K562 (cell line): Measurements from ENCODE around the gene RINL. TPM values are rescaled to one million over a fixed set of nuclear protein-coding genes. Genes with fewer than 3 reads are reported as not detected.

Source experiments
- ATF2 ChIP-seq: sonication (generic); formaldehyde crosslinking; IDR thresholded peaks from 2 replicates; pipeline ENCODE4 v1.8.1; 2022; ENCODE audit warnings: missing genetic modification reagents
- CREB1 ChIP-seq, 2 experiments: sonication (generic) in 1 of 2; formaldehyde crosslinking in 1 of 2; IDR thresholded peaks; 2 replicates each; pipeline versions ENCODE4 v1.6.1 to v1.8.0; 2012 to 2022; ENCODE audit warnings: inconsistent platforms in 1 of 2, mild to moderate bottlenecking in 1 of 2, missing genetic modification reagents in 1 of 2, moderate library complexity in 1 of 2
- HDAC1 ChIP-seq, 2 experiments: fragments of 450-650 bp; IDR thresholded peaks; 2 replicates each; pipeline ENCODE4 v1.6.1; 2016 to 2017; ENCODE audit warnings: inconsistent platforms in 1 of 2, mild to moderate bottlenecking in 1 of 2, moderate library complexity in 1 of 2
- L3MBTL2 ChIP-seq: fragments of 450-650 bp; IDR thresholded peaks from 2 replicates; pipeline ENCODE4 v1.6.1; 2016; ENCODE audit warnings: mild to moderate bottlenecking, moderate library complexity
- MAFG ChIP-seq: fragments of 450-650 bp; conservative IDR thresholded peaks from 2 replicates; pipeline ENCODE4 v1.6.1; 2016; ENCODE audit warnings: missing genetic modification characterization, missing compliant biosample characterization
- NKRF ChIP-seq: fragments of 450-650 bp; IDR thresholded peaks from 2 replicates; pipeline ENCODE4 v1.6.1; 2016; ENCODE audit warnings: borderline replicate concordance
- PHF20 ChIP-seq: fragments of 450-650 bp; IDR thresholded peaks from 2 replicates; pipeline ENCODE4 v1.6.1; 2018; ENCODE audit not compliant: partially characterized antibody
- PTTG1 ChIP-seq: fragments of 450-650 bp; IDR thresholded peaks from 2 replicates; pipeline ENCODE4 v1.6.1; 2016; ENCODE audit warnings: low read depth, mild to moderate bottlenecking, missing genetic modification characterization, missing compliant biosample characterization
- RAD21 ChIP-seq, 2 experiments: fragments of 250-450 bp in 1 of 2; fragments of 450-650 bp in 1 of 2; sonication (Bioruptor Pico) in 1 of 2; formaldehyde crosslinking in 1 of 2; IDR thresholded peaks in 1 of 2; conservative IDR thresholded peaks in 1 of 2; 2 replicates each; pipeline versions ENCODE4 v1.4.0 to v1.8.0; 2020 to 2022; ENCODE audit warnings: mild to moderate bottlenecking in 2 of 2, moderate library complexity in 1 of 2
- SREBF1 ChIP-seq: fragments of 150-350 bp; IDR thresholded peaks from 2 replicates; pipeline ENCODE4 v1.6.1; 2014; ENCODE audit warnings: antibody characterized with exemption, low read depth, low read length, borderline replicate concordance
- SUPT5H ChIP-seq: fragments of 450-650 bp; IDR thresholded peaks from 2 replicates; pipeline ENCODE4 v1.6.1; 2016
- TCF7L2 ChIP-seq: fragments of 150-350 bp; IDR thresholded peaks from 2 replicates; pipeline ENCODE4 v1.6.1; 2016; ENCODE audit warnings: low read depth, mild to moderate bottlenecking, low read length, moderate library complexity
- TEAD1 ChIP-seq, 2 experiments: fragments of 450-650 bp in 1 of 2; sonication (generic) in 1 of 2; formaldehyde crosslinking; IDR thresholded peaks; 2 replicates each; pipeline versions ENCODE4 v1.4.0 to v1.8.0; 2020 to 2022; ENCODE audit warnings: mild to moderate bottlenecking in 2 of 2, missing genetic modification reagents in 1 of 2
- ZBTB8A ChIP-seq: fragments of 450-650 bp; IDR thresholded peaks from 2 replicates; pipeline ENCODE4 v1.6.1; 2018; ENCODE audit warnings: mild to moderate bottlenecking, moderate library complexity; ENCODE audit not compliant: partially characterized antibody
- ZKSCAN1 ChIP-seq: fragments of 150-350 bp; IDR thresholded peaks from 2 replicates; pipeline ENCODE4 v1.6.1; 2016; ENCODE audit warnings: low read depth, low read length
- ZNF23 ChIP-seq: fragments of 250-450 bp; sonication (Bioruptor Pico); IDR thresholded peaks from 2 replicates; pipeline ENCODE4 v1.4.0; 2020; ENCODE audit warnings: mild to moderate bottlenecking
- ZNF696 ChIP-seq: fragments of 250-450 bp; sonication (Bioruptor Pico); conservative IDR thresholded peaks from 2 replicates; pipeline ENCODE4 v1.4.0; 2020; ENCODE audit warnings: mild to moderate bottlenecking, moderate library complexity
- polyA plus RNA-seq, 8 experiments: library from polyadenylated mRNA; depleted of rRNA in 4 of 8; stranded (reverse) in 5 of 8; unstranded in 3 of 8; fragments of >200 nt; fragmentation: Nextera tagmentation in 2 of 8; fragmentation: Illumina TruSeq in 1 of 8; extraction: Ambion mirVana in 2 of 8; extraction: Trizol in 1 of 8; gene quantifications; 2 replicates each; pipeline versions ENCODE4 v1.2.1 to v1.2.3, GENCODE V29; 2011 to 2014; ENCODE audit warnings: inconsistent platforms in 1 of 8, missing spikeins in 1 of 8
- total RNA-seq, 7 experiments: library from RNA; depleted of rRNA in 6 of 7; stranded (reverse); fragments of >200 nt in 6 of 7; fragmentation: Illumina TruSeq in 2 of 7; extraction: Trizol in 2 of 7; gene quantifications; 2 replicates each; pipeline versions ENCODE4 v1.2.1 to v1.2.3, GENCODE V29; 2011 to 2021; ENCODE audit warnings: low replicate concordance in 1 of 7
- TF ChIP-seq, protein P1 (sequence below): sonication (generic); formaldehyde crosslinking; IDR thresholded peaks from 2 replicates; pipeline ENCODE4 v1.5.0; 2020; ENCODE audit warnings: missing genetic modification reagents
- TF ChIP-seq, protein P2 (sequence below): fragments of 200-800 bp; sonication (Bioruptor generic); IDR thresholded peaks from 2 replicates; pipeline ENCODE4 v1.6.1; 2017; ENCODE audit warnings: missing genetic modification characterization, missing compliant biosample characterization
- TF ChIP-seq, protein P3 (sequence below), 2 experiments: fragments of 450-650 bp; conservative IDR thresholded peaks; 2 replicates each; pipeline ENCODE4 v1.6.1; 2017; ENCODE audit warnings: mild to moderate bottlenecking in 2 of 2, moderate library complexity in 2 of 2

RINL gene
- total and polyA plus RNA-seq, 9 of the 15 experiments (the other 6 are each of a cell fraction or from before 2014, with no cell fraction given): 0.82 to 10.9 (median 4.9) TPM

DNA sequence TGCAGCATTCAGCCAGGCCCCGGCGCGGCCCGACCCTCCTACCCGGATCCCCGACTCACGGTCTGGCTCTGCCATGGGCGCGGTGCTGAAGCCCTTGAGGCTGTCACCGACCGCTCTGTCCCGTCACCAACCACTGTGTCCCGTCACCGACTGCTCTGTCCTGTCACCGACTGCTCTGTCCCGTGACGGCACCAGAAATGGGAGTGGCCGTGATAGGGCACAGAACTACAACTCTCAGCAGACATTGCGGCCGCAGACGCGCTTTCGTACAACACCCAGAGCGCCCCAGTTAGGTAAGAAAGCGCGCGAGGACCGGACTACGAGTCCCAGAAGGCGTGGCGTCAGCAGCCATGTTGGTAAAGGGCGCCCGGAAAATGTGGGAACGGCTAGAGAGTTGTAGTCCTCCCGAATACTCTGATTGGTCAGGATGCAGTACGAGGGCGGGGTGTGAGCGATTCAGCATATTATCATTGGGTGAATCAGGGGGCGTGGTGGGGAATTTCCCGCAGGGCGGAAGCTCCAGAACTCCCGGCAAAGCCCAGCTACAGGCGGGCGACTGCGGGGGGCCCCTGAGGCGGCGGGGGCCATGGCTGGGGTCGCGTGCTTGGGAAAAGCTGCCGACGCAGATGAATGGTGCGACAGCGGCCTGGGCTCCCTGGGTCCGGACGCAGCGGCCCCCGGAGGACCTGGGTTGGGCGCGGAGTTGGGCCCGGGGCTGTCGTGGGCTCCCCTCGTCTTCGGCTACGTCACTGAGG, 21.5 kb upstream of the RINL start, which contains the start of the genes NFKBIB and SIRT2 (continued):
- TF ChIP-seq ZBTB8A (no peak), MAFG (tag) (peak; percentile 26; the same call in 1 of the 2 replicates), ZKSCAN1 (no peak), SREBF1 (peak; percentile 34; the same call in 1 of the 2 replicates), CREB1 (IDR thresholded peaks at IDR 0.05) (peak; percentile 99), CREB1 (CRISPR knock-in tag; IDR thresholded peaks at IDR 0.05) (peak; percentile 98), ATF2 (CRISPR knock-in tag) (no peak), SUPT5H (peak; percentile 53), TEAD1 (CRISPR knock-in tag; IDR thresholded peaks at IDR 0.05) (peak; percentile 54 to 86; a peak in 2 of 4 replicates), TCF7L2 (no peak), PTTG1 (no peak), PHF20 (peak; percentile 66), NKRF (peak; percentile 89), L3MBTL2 (peak; percentile 78), HDAC1 (IDR thresholded peaks at IDR 0.05) (peak in 1 of 2 experiments; percentile 92; a peak in 2 of 4 replicates), ZNF23 (CRISPR knock-in tag) (no peak), RAD21 (CRISPR knock-in tag; conservative IDR thresholded peaks at IDR 0.05 in 1 of 2, IDR thresholded peaks at IDR 0.05 in 1 of 2) (no peak), ZNF696 (CRISPR knock-in tag) (no peak)
- TF ChIP-seq, protein P1, sequence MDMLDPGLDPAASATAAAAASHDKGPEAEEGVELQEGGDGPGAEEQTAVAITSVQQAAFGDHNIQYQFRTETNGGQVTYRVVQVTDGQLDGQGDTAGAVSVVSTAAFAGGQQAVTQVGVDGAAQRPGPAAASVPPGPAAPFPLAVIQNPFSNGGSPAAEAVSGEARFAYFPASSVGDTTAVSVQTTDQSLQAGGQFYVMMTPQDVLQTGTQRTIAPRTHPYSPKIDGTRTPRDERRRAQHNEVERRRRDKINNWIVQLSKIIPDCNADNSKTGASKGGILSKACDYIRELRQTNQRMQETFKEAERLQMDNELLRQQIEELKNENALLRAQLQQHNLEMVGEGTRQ: peak; percentile 75
- TF ChIP-seq, protein P2, sequence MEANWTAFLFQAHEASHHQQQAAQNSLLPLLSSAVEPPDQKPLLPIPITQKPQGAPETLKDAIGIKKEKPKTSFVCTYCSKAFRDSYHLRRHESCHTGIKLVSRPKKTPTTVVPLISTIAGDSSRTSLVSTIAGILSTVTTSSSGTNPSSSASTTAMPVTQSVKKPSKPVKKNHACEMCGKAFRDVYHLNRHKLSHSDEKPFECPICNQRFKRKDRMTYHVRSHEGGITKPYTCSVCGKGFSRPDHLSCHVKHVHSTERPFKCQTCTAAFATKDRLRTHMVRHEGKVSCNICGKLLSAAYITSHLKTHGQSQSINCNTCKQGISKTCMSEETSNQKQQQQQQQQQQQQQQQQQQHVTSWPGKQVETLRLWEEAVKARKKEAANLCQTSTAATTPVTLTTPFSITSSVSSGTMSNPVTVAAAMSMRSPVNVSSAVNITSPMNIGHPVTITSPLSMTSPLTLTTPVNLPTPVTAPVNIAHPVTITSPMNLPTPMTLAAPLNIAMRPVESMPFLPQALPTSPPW (CRISPR knock-in tag): peak; percentile 85
- TF ChIP-seq, protein P3, sequence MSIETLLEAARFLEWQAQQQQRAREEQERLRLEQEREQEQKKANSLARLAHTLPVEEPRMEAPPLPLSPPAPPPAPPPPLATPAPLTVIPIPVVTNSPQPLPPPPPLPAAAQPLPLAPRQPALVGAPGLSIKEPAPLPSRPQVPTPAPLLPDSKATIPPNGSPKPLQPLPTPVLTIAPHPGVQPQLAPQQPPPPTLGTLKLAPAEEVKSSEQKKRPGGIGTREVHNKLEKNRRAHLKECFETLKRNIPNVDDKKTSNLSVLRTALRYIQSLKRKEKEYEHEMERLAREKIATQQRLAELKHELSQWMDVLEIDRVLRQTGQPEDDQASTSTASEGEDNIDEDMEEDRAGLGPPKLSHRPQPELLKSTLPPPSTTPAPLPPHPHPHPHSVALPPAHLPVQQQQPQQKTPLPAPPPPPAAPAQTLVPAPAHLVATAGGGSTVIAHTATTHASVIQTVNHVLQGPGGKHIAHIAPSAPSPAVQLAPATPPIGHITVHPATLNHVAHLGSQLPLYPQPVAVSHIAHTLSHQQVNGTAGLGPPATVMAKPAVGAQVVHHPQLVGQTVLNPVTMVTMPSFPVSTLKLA (conservative IDR thresholded peaks at IDR 0.05): peak; percentile 94 to 97
